Measurements from ENCODE around the gene LDLRAD3.

LDLRAD3 gene

GRCh38 chr11:36053862-36054261 lies 110.0 kb downstream of the LDLRAD3 start:
- DNase-seq: no peak

GRCh38 chr11:36054628-36055027 lies 110.8 kb downstream of the LDLRAD3 start:
- DNase-seq: no peak

- DNase-seq: peak; percentile 20
Measured at GRCh38 chr11:36056160-36056751, 112.4 kb downstream of the LDLRAD3 start.

GRCh38 chr11:36057379-36058042 lies 113.6 kb downstream of the LDLRAD3 start:
- DNase-seq: no peak

- DNase-seq: no peak
Measured at GRCh38 chr11:36059660-36060059, 115.8 kb downstream of the LDLRAD3 start.

- no peak for DNase-seq
Measured at GRCh38 chr11:36060926-36061325, 117.1 kb downstream of the LDLRAD3 start.

GRCh38 chr11:36061471-36061870 lies 117.6 kb downstream of the LDLRAD3 start:
- DNase-seq: peak; percentile 50

GRCh38 chr11:36062796-36063365 lies 119.0 kb downstream of the LDLRAD3 start:
- DNase-seq: no peak

GRCh38 chr11:36065436-36065835 lies 121.6 kb downstream of the LDLRAD3 start:
- no peak for DNase-seq

- no peak for DNase-seq
Measured at GRCh38 chr11:36066891-36067290, 123.0 kb downstream of the LDLRAD3 start.

- DNase-seq: peak; percentile 11
Measured at GRCh38 chr11:36069576-36070212, 125.8 kb downstream of the LDLRAD3 start.

GRCh38 chr11:36070213-36070953 lies 126.5 kb downstream of the LDLRAD3 start:
- DNase-seq: no peak

- no peak for DNase-seq
Measured at GRCh38 chr11:36070954-36071330, 127.1 kb downstream of the LDLRAD3 start.

- no peak for DNase-seq
Measured at GRCh38 chr11:36071917-36072500, 128.1 kb downstream of the LDLRAD3 start.

GRCh38 chr11:36073411-36074203 lies 129.7 kb downstream of the LDLRAD3 start:
- DNase-seq: no peak

- DNase-seq: no peak
Measured at GRCh38 chr11:36074941-36075431, 131.1 kb downstream of the LDLRAD3 start.

GRCh38 chr11:36077368-36077767 lies 133.5 kb downstream of the LDLRAD3 start:
- DNase-seq: no peak

GRCh38 chr11:36077886-36078685 lies 134.2 kb downstream of the LDLRAD3 start:
- no peak for DNase-seq

GRCh38 chr11:36078686-36079055 lies 134.8 kb downstream of the LDLRAD3 start:
- DNase-seq: no peak

GRCh38 chr11:36079878-36080675 lies 136.2 kb downstream of the LDLRAD3 start:
- DNase-seq: no peak
